T-helper 22 cell (primary cell): ENCODE results near the gene GOLGA6C.
"Not testable (repeated sequence)": the region's sequence is repeated elsewhere in the genome, so short reads cannot be mapped to it uniquely, and the experiment has no call there.

Source experiments
- DNase-seq: peaks from one replicate; pipeline ENCODE4 v3.0.0-alpha.2; 2020; ENCODE audit warnings: low read depth

Gene GOLGA6C

DNA sequence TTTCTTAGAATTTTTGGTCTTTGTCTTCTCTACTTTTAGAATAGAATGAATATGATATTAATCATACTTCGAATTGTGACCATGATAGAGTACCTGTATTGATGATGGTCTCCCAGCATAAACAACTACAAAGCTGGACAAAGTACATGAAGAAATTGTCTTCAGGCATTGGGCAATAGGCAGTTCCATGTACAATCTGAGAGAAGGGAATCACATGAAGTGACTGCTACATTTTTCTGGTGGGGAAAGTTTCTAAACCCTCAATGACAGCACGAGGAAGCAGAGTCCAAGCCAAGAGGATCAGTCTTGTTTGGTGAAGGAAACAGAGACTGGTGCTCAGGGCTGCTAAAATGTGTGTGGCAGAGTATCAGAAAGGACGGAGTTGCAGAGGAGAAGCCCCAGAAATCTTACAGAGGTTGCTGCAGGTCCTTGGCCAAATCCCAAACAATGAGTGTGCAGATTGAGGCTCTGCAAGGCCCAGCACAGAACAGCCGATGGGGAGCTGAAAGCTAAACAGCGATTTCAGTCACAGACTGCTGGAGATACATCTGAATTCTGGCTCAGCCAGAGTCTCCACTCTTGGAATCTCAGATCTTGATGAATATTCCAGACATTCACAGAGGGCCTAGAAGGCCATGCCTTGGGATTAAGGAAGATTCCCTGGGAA is 61.2 kb downstream of the GOLGA6C start:
- not testable (repeated sequence) for DNase-seq
